ENCODE data around the gene ZDHHC18. TPM values are rescaled to one million over a fixed set of nuclear protein-coding genes. Genes with fewer than 3 reads are reported as not detected.

The ZDHHC18 gene
- total RNA-seq, 3 donors from 2014 or later: 12.3 to 35.4 (median 16.4) TPM

- intact Hi-C loops (cut with DNase I; ENCODE audit: low total_unique reads): loop anchor here (10.0 kb wide), 1 partner anchor 95 kb away; no protein-coding TSS in a partner anchor
- peak within 1 kb of the TSS; percentile 87 to 90 for H3K27ac ChIP-seq
- peaks cover 9 to 13% of the 10 kb centered on the region in 2 donors for H3K4me1 ChIP-seq
- peak within 1 kb of the TSS; percentile 82 to 96 (median 95) for H3K4me3 ChIP-seq
- no peak for TF ChIP-seq CTCF (IDR thresholded peaks at IDR 0.05)
- TF ChIP-seq POLR2AphosphoS5 (IDR thresholded peaks at IDR 0.05): peak in 2 of 3 donors; percentile 79 to 90
- TF ChIP-seq POLR2A (IDR thresholded peaks at IDR 0.05): peak; percentile 50
- no peaks in the 10 kb centered on the region for H3K9me3 ChIP-seq
- H3K36me3 ChIP-seq: no peaks in the 10 kb centered on the region
- DNase-seq (ENCODE audit: low spot score in 2 of 2): peak; percentile 62 to 64
- H3K27me3 ChIP-seq: no peaks in the 10 kb centered on the region
These were observed 63.3 kb downstream of the ZDHHC18 start, which contains the start of gene GPN2 for GRCh38 chr1:26889551-26890466. TSS of gene GPN2 (minus strand) at chr1:26890283. CDS start at chr1:26890096, 187 bp downstream.

- intact Hi-C loops (cut with DNase I; ENCODE audit: low total_unique reads): no loop called here
- Histone ChIP-seq H3K9me3 (no peaks in the 10 kb centered on the region), H3K27ac (peak overlapping the region; percentile 87 to 90), H3K27me3 (no peaks in the 10 kb centered on the region), H3K36me3 (no peaks in the 10 kb centered on the region), H3K4me3 (peak overlapping the region; percentile 82 to 96 (median 95)), H3K4me1 (peaks cover 9 to 13% of the 10 kb centered on the region in 2 donors)
- no peak for DNase-seq (ENCODE audit: low spot score in 2 of 2)
- no peak for TF ChIP-seq POLR2A (IDR thresholded peaks at IDR 0.05)
- TF ChIP-seq CTCF (IDR thresholded peaks at IDR 0.05): no peak
- no peak for TF ChIP-seq POLR2AphosphoS5 (IDR thresholded peaks at IDR 0.05)
These were observed 63.9 kb downstream of the ZDHHC18 start for GRCh38 chr1:26890467-26890796.

DNA sequence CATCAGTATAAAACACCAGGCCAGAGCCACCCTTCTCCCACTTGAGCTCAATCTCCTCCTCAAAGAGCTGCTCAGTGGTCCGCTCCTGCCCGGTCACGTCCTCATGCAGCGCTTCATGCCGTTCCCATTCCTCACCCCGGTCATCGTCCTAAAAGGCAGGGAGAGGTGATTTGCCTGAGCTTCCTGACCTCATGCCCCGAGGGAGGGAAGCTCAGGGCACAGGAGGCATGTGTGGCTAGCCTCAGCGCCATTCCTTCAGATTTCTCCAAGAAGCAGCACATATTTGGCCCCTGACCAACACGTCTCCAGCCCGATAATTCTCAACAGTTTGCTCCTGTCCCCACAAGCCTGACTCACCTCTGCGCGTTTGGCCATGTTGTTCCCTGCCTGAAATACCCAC is 67.8 kb downstream of the ZDHHC18 start:
- Histone ChIP-seq H3K4me3 (no peak overlapping the region), H3K4me1 (peaks cover 4 to 9% of the 10 kb centered on the region in 2 donors), H3K27ac (no peak overlapping the region), H3K9me3 (no peaks in the 10 kb centered on the region), H3K36me3 (no peaks in the 10 kb centered on the region), H3K27me3 (no peaks in the 10 kb centered on the region)
- intact Hi-C loops (cut with DNase I; ENCODE audit: low total_unique reads): no loop called here
- no peak for DNase-seq (ENCODE audit: low spot score in 2 of 2)
- TF ChIP-seq POLR2AphosphoS5 (IDR thresholded peaks at IDR 0.05) (no peak), CTCF (IDR thresholded peaks at IDR 0.05) (no peak), POLR2A (IDR thresholded peaks at IDR 0.05) (no peak)

DNA sequence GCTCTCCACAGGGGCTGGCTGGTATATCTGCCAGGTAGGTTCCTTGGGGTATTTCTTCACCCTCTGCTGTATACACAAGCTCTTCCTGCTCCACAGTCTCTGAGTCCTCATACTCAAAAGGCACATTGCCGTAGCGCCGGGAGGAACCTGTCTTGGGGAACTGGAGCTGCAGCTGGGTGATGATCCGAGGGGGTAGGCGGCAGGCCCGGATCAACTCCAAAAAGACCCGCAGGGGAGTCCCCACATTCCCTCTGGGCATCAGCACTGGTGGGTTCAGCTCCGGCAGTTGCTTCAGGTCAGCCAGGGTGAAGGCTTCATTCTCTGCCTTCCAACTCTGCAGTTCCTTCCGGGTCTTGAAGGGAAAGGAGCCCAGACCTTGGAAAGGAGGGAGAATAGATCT is 70.9 kb downstream of the ZDHHC18 start:
- Histone ChIP-seq H3K9me3 (no peaks in the 10 kb centered on the region), H3K36me3 (no peaks in the 10 kb centered on the region), H3K4me3 (no peak overlapping the region), H3K27me3 (no peaks in the 10 kb centered on the region), H3K27ac (no peak overlapping the region), H3K4me1 (peaks cover 4 to 10% of the 10 kb centered on the region in 2 donors)
- TF ChIP-seq CTCF (IDR thresholded peaks at IDR 0.05) (no peak), POLR2A (IDR thresholded peaks at IDR 0.05) (no peak), POLR2AphosphoS5 (IDR thresholded peaks at IDR 0.05) (no peak)
- no peak for DNase-seq (ENCODE audit: low spot score in 2 of 2)
- intact Hi-C loops (cut with DNase I; ENCODE audit: low total_unique reads): no loop called here

Data from breast epithelium (tissue), 4 donors.